SU-DHL-6 (cell line): ENCODE data around the gene ACOT8.

Experiments used
- H2AFZ ChIP-seq: fragments of 200-600 bp; sonication (generic); 2 replicates; pipeline ENCODE4 v1.6.1; 2014; ENCODE audit warnings: low read depth, mild to moderate bottlenecking, moderate library complexity, mixed read lengths, antibody characterized with exemption, low read length; ENCODE audit not compliant: severe bottlenecking
- H3F3A ChIP-seq: fragments of 200-600 bp; shearing (Covaris generic); 2 replicates; pipeline ENCODE4 v1.6.0; 2016; ENCODE audit warnings: antibody characterized with exemption, mild to moderate bottlenecking; ENCODE audit not compliant: insufficient read depth
- H3K27ac ChIP-seq: fragments of 200-600 bp; sonication (generic); 2 replicates; pipeline ENCODE4 v1.5.1; 2016; ENCODE audit warnings: low read depth, mild to moderate bottlenecking, low read length, moderate library complexity, mixed read lengths
- H3K27me3 ChIP-seq: fragments of 200-600 bp; sonication (generic), shearing (Covaris generic); 2 replicates; pipeline ENCODE4 v1.6.0; 2014; ENCODE audit warnings: mild to moderate bottlenecking, low read length
- H3K36me3 ChIP-seq: fragments of 200-600 bp; sonication (generic); 2 replicates; pipeline ENCODE4 v1.6.1; 2014; ENCODE audit warnings: mild to moderate bottlenecking, low read length, mixed read lengths
- H3K4me2 ChIP-seq: fragments of 300-600, 200-600 bp; shearing (Covaris generic), sonication (generic); 2 replicates; pipeline ENCODE4 v1.6.0; 2014; ENCODE audit warnings: low read length, low read depth, mild to moderate bottlenecking; ENCODE audit not compliant: poor library complexity, severe bottlenecking
- H3K4me3 ChIP-seq: fragments of 200-600 bp; sonication (generic); 2 replicates; pipeline ENCODE4 v1.5.1; 2014; ENCODE audit warnings: antibody characterized with exemption, low read length, mild to moderate bottlenecking, mixed read lengths; ENCODE audit not compliant: insufficient read depth, poor library complexity, severe bottlenecking
- H3K79me2 ChIP-seq: fragments of 200-600 bp; sonication (generic); 2 replicates; pipeline ENCODE4 v1.6.1; 2014; ENCODE audit warnings: mild to moderate bottlenecking, low read length, moderate library complexity; ENCODE audit not compliant: insufficient read depth
- H3K9ac ChIP-seq: fragments of 200-600 bp; sonication (generic); 2 replicates; pipeline ENCODE4 v1.7.0; 2014; ENCODE audit warnings: mild to moderate bottlenecking, low read length
- H3K9me2 ChIP-seq: fragments of 200-600 bp; sonication (generic); replicated peaks from 2 replicates; pipeline ENCODE4 v1.6.1; 2014; ENCODE audit warnings: low read length; ENCODE audit not compliant: insufficient read depth
- H3K9me3 ChIP-seq: fragments of 200-600 bp; sonication (generic); 2 replicates; pipeline ENCODE4 v1.6.1; 2014; ENCODE audit warnings: low read length, mixed read lengths; ENCODE audit not compliant: insufficient read depth
- H4K20me1 ChIP-seq: fragments of 200-600 bp; sonication (generic); 2 replicates; pipeline ENCODE4 v1.6.1; 2014; ENCODE audit warnings: low read depth, mild to moderate bottlenecking, antibody characterized with exemption, low read length, moderate library complexity, mixed read lengths
- EZH2phosphoT487 ChIP-seq: fragments of 200-600 bp; sonication (generic), shearing (Covaris generic); conservative IDR thresholded peaks from 2 replicates; pipeline ENCODE4 v1.6.1; 2018; ENCODE audit warnings: mild to moderate bottlenecking, antibody characterized with exemption, low read length, moderate library complexity, mixed read lengths
- TF ChIP-seq, protein P1 (sequence below): fragments of 200-600 bp; sonication (generic); IDR thresholded peaks from one replicate; pipeline ENCODE4 v1.5.1; 2017; ENCODE audit warnings: antibody characterized with exemption, mild to moderate bottlenecking, low read length, moderate library complexity; ENCODE audit not compliant: insufficient read depth, poor library complexity, severe bottlenecking

The ACOT8 gene

DNA sequence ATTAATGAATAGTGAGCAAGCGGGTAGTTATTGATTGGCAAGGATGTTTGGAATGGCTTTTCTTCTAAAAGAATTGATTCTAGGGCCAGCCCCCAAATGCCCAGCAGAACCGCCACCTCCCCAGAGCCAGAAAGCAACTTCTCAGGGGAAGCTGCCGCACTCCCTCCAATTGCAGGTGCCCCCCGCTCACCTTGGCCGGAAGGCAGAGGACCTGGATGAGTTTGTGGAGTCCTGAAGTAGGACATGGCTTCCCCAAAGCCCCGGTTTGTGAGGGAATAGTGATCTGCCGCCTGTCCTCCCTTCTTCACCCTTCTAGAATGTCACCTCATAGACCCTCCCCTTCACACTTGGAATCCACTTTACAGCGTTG is 30.1 kb upstream of the ACOT8 start, which contains the start of gene SPATA25:
Gene SPATA25, minus strand, starts transcription at position 277 of the 370 bp plus-strand sequence. Its CDS starts 32 bp downstream, at position 245.
- Histone ChIP-seq H4K20me1 (no peaks in the 10 kb centered on the region), H3K27me3 (no peaks in the 10 kb centered on the region), H3K79me2 (no peaks in the 10 kb centered on the region), H3K27ac (no peak within 1 kb of the TSS), H3F3A (no peaks in the 10 kb centered on the region), H3K36me3 (no peaks in the 10 kb centered on the region), H3K9ac (no peak within 1 kb of the TSS), H3K4me3 (no peak within 1 kb of the TSS), H2AFZ (no peak within 1 kb of the TSS), H3K9me3 (no peaks in the 10 kb centered on the region), H3K4me2 (no peak within 1 kb of the TSS), H3K9me2 (no peaks in the 10 kb centered on the region)
- TF ChIP-seq, protein P1, sequence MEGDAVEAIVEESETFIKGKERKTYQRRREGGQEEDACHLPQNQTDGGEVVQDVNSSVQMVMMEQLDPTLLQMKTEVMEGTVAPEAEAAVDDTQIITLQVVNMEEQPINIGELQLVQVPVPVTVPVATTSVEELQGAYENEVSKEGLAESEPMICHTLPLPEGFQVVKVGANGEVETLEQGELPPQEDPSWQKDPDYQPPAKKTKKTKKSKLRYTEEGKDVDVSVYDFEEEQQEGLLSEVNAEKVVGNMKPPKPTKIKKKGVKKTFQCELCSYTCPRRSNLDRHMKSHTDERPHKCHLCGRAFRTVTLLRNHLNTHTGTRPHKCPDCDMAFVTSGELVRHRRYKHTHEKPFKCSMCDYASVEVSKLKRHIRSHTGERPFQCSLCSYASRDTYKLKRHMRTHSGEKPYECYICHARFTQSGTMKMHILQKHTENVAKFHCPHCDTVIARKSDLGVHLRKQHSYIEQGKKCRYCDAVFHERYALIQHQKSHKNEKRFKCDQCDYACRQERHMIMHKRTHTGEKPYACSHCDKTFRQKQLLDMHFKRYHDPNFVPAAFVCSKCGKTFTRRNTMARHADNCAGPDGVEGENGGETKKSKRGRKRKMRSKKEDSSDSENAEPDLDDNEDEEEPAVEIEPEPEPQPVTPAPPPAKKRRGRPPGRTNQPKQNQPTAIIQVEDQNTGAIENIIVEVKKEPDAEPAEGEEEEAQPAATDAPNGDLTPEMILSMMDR = no peak
- TF ChIP-seq EZH2phosphoT487 = no peak

DNA sequence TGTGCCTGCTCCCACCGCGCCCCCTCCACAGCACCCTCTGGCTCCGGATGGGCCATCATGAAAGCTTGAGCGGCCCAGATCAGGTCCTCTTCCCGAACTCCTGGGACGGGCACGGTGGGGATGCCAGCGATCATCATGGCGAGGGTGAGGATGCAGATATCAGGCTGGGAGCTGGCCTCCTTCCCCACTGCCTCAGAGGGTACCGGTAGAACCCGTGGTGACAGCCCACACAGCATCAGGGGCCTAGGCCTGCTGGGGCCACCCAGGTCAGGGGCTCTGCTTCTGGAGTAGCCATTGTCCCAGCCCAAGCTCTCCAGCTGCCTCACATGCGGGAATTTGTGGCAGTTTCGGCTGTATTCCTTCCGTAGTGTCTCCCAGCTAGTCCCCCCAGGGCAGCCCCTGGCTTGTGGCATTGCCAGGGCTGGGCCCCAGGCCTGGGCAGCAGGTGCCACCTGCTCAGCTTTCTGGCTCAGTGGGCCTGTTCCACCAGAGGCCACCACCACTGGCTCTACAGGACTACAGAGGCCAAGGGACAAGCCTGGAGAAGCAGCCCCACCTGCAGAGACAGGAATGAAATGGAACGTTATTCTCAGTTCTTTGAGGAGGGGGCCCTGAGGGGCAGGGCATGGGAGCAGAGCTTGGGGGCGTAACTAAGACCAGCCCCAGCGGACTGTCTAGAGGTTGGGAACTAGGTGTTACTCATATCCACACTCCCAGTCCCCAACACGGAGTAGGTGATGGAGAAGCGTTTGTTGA is 29.6 kb upstream of the ACOT8 start:
- no peaks in the 10 kb centered on the region for H3K27me3 ChIP-seq
- no peaks in the 10 kb centered on the region; the same call in 1 of the 2 replicates for H3K79me2 ChIP-seq
- H4K20me1 ChIP-seq = no peaks in the 10 kb centered on the region
- no peak overlapping the region for H3K27ac ChIP-seq
- H2AFZ ChIP-seq = no peak overlapping the region
- TF ChIP-seq, protein P1 = no peak
- TF ChIP-seq EZH2phosphoT487 = no peak
- no peak overlapping the region for H3K4me3 ChIP-seq
- no peaks in the 10 kb centered on the region for H3K9me2 ChIP-seq
- H3K4me2 ChIP-seq = no peak overlapping the region
- no peaks in the 10 kb centered on the region for H3F3A ChIP-seq
- H3K36me3 ChIP-seq = no peaks in the 10 kb centered on the region
- no peaks in the 10 kb centered on the region for H3K9me3 ChIP-seq
- H3K9ac ChIP-seq = no peak overlapping the region

DNA sequence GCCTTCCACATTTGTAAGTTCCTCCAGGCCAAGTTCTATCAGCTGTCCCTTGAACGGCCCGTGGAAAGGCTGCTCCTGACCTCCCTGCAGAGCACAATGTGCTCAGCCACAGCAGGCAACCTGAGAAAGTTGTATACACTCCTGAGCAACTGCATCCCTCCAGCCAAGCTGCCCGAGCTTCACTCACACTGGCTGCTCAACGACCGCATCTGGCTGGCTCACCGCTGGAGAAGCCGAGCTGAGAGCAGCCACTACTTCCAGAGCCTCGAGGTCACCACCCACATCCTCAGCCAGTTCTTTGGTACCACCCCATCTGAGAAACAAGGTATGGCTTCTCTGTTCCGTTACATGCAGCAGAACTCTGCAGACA is 25.9 kb upstream of the ACOT8 start:
- H3F3A ChIP-seq = no peaks in the 10 kb centered on the region
- no peak for TF ChIP-seq EZH2phosphoT487
- TF ChIP-seq, protein P1 = no peak
- no peaks in the 10 kb centered on the region for H3K27me3 ChIP-seq
- no peaks in the 10 kb centered on the region for H3K9me2 ChIP-seq
- H3K9ac ChIP-seq = no peak overlapping the region
- no peaks in the 10 kb centered on the region for H3K9me3 ChIP-seq
- H3K4me3 ChIP-seq = no peak overlapping the region
- no peak overlapping the region for H3K4me2 ChIP-seq
- H3K36me3 ChIP-seq = no peaks in the 10 kb centered on the region
- H3K27ac ChIP-seq = no peak overlapping the region
- no peak overlapping the region for H2AFZ ChIP-seq
- H4K20me1 ChIP-seq = no peaks in the 10 kb centered on the region
- H3K79me2 ChIP-seq = peaks cover 5% of the 10 kb centered on the region
